IMR-90 (cell line): ENCODE results near the gene TULP4. TPM values are rescaled to one million over a fixed set of nuclear protein-coding genes. Genes with fewer than 3 reads are reported as not detected.

Experiments
- ATAC-seq: fragments of 200-7000 bp; cut with Tn5 transposase; 2 replicates; pipeline ENCODE4 v1.9.1; 2020; ENCODE audit warnings: low read depth, mild to moderate bottlenecking, moderate library complexity
- BruUV-seq: library from RNA; stranded (reverse); fragments of 400-500 nt; replicated peaks from 2 replicates; lab custom pipeline; 2021; lab: Mats Ljungman, UMichigan
- CTCF ChIA-PET: fragments of 300-600 bp; formaldehyde crosslinking; extraction: SDS; loops from one replicate; lab custom pipeline; 2021; ENCODE audit warnings: antibody characterized with exemption; lab: Yijun Ruan, JAX
- POLR2A ChIA-PET: fragments of 300-600 bp; sonication (Branson Sonifier 250); formaldehyde crosslinking; loops from one replicate; lab custom pipeline; 2022; ENCODE audit warnings: antibody characterized with exemption; ENCODE audit not compliant: unreplicated experiment; lab: Charles Lee
- DNase-seq: peaks from one replicate; pipeline ENCODE4 v3.0.0; 2013
- H2AFZ ChIP-seq: replicated peaks from 2 replicates; pipeline ENCODE3; 2013; ENCODE audit warnings: low read length, mild to moderate bottlenecking; ENCODE audit not compliant: poor library complexity
- H2AK5ac ChIP-seq: 2 replicates; pipeline ENCODE4 v1.6.1; 2013; ENCODE audit warnings: low read depth, low read length, inconsistent platforms
- H2AK9ac ChIP-seq: replicated peaks from 2 replicates; pipeline ENCODE3; 2013; ENCODE audit warnings: mild to moderate bottlenecking, low read depth, low read length, moderate library complexity; ENCODE audit not compliant: poor library complexity
- H2BK120ac ChIP-seq: 2 replicates; pipeline ENCODE4 v1.6.1; 2013; ENCODE audit warnings: low read depth, low read length, inconsistent platforms
- H2BK15ac ChIP-seq: 3 replicates; pipeline ENCODE4 v1.6.1; 2013; ENCODE audit warnings: low read depth, low read length, inconsistent platforms
- H2BK20ac ChIP-seq: 2 replicates; pipeline ENCODE4 v1.6.1; 2013; ENCODE audit warnings: low read depth, mild to moderate bottlenecking, inconsistent platforms, low read length, moderate library complexity
- H2BK5ac ChIP-seq: 2 replicates; pipeline ENCODE4 v1.6.1; 2013; ENCODE audit warnings: mild to moderate bottlenecking, low read depth, low read length, inconsistent platforms; ENCODE audit not compliant: poor library complexity, severe bottlenecking
- H3K14ac ChIP-seq: replicated peaks from 2 replicates; pipeline ENCODE4 v1.6.1; 2013; ENCODE audit warnings: low read depth, low read length, inconsistent platforms
- H3K18ac ChIP-seq: 2 replicates; pipeline ENCODE4 v1.6.1; 2013; ENCODE audit warnings: low read depth, low read length, control low read depth
- H3K23ac ChIP-seq: 2 replicates; pipeline ENCODE4 v1.6.1; 2013; ENCODE audit warnings: low read depth, low read length, inconsistent platforms
- H3K27ac ChIP-seq: 2 replicates; pipeline ENCODE4 v1.5.1; 2013; ENCODE audit warnings: mild to moderate bottlenecking, control low read depth, low read length; ENCODE audit not compliant: insufficient read depth
- H3K27me3 ChIP-seq: 2 replicates; pipeline ENCODE4 v1.6.1; 2013; ENCODE audit warnings: low read length; ENCODE audit not compliant: control insufficient read depth, insufficient read depth
- H3K36me3 ChIP-seq: 2 replicates; pipeline ENCODE4 v1.6.1; 2013; ENCODE audit warnings: low read length, mixed read lengths; ENCODE audit not compliant: control insufficient read depth, insufficient read depth
- H3K4ac ChIP-seq: 2 replicates; pipeline ENCODE4 v1.6.1; 2013; ENCODE audit warnings: low read depth, low read length, inconsistent platforms
- H3K4me1 ChIP-seq: 2 replicates; pipeline ENCODE4 v1.6.1; 2013; ENCODE audit warnings: low read length, mixed read lengths; ENCODE audit not compliant: control insufficient read depth, insufficient read depth
- H3K4me2 ChIP-seq: 2 replicates; pipeline ENCODE4 v1.6.1; 2013; ENCODE audit warnings: low read depth, mild to moderate bottlenecking, control low read depth, low read length, moderate library complexity
- H3K4me3 ChIP-seq: 2 replicates; pipeline ENCODE4 v1.5.1; 2013; ENCODE audit warnings: low read depth, mild to moderate bottlenecking, control low read depth, low read length, moderate library complexity; ENCODE audit not compliant: insufficient read depth
- H3K56ac ChIP-seq: 2 replicates; pipeline ENCODE4 v1.6.1; 2013; ENCODE audit warnings: low read length, inconsistent platforms; ENCODE audit not compliant: insufficient read depth; ENCODE audit errors: extremely low read depth
- H3K79me1 ChIP-seq, 2 experiments: 2 replicates each; pipeline ENCODE4 v1.6.1; 2013; ENCODE audit warnings: low read length in 2 of 2, inconsistent platforms in 1 of 2, low read depth in 1 of 2
- H3K9ac ChIP-seq: 2 replicates; pipeline ENCODE4 v1.6.1; 2013; ENCODE audit warnings: low read depth, low read length, control low read depth
- H3K9me1 ChIP-seq: 2 replicates; pipeline ENCODE4 v1.6.1; 2013; ENCODE audit warnings: low read length, inconsistent platforms; ENCODE audit not compliant: insufficient read depth
- H3K9me3 ChIP-seq: 2 replicates; pipeline ENCODE4 v1.6.1; 2013; ENCODE audit warnings: low read length; ENCODE audit not compliant: control insufficient read depth, insufficient read depth
- H4K20me1 ChIP-seq: 2 replicates; pipeline ENCODE4 v1.6.1; 2013; ENCODE audit warnings: low read length, inconsistent platforms; ENCODE audit not compliant: insufficient read depth
- H4K5ac ChIP-seq: 2 replicates; pipeline ENCODE4 v1.6.1; 2013; ENCODE audit warnings: mild to moderate bottlenecking, low read depth, low read length, control low read depth
- H4K8ac ChIP-seq, 2 experiments: 2 replicates each; pipeline ENCODE4 v1.6.1; 2013; ENCODE audit warnings: low read depth in 2 of 2, low read length in 2 of 2, control low read depth in 1 of 2, inconsistent platforms in 1 of 2
- H4K91ac ChIP-seq: 2 replicates; pipeline ENCODE4 v1.6.1; 2013; ENCODE audit warnings: low read depth, low read length, inconsistent platforms; ENCODE audit not compliant: insufficient read depth
- CEBPB ChIP-seq: IDR thresholded peaks from 2 replicates; pipeline ENCODE4 v1.6.1; 2012; ENCODE audit warnings: low read depth, low read length, improper control_type of control experiment
- CHD1 ChIP-seq: IDR thresholded peaks from 2 replicates; pipeline ENCODE4 v1.6.1; 2012; ENCODE audit warnings: low read depth, low read length, improper control_type of control experiment
- MAFK ChIP-seq: IDR thresholded peaks from 2 replicates; pipeline ENCODE4 v1.6.1; 2012; ENCODE audit warnings: low read depth, low read length, improper control_type of control experiment
- NFE2L2 ChIP-seq: fragments of 150-350 bp; IDR thresholded peaks from 2 replicates; pipeline ENCODE4 v1.6.1; 2016; ENCODE audit warnings: low read depth, mild to moderate bottlenecking, low read length
- RAD21 ChIP-seq: IDR thresholded peaks from 2 replicates; pipeline ENCODE4 v1.6.1; 2012; ENCODE audit warnings: low read length, improper control_type of control experiment
- RFX5 ChIP-seq: IDR thresholded peaks from 2 replicates; pipeline ENCODE4 v1.8.0; 2012; ENCODE audit warnings: low read depth, mild to moderate bottlenecking, low read length, moderate library complexity
- SMC3 ChIP-seq: fragments of 150-350 bp; IDR thresholded peaks from 2 replicates; pipeline ENCODE4 v1.6.1; 2016; ENCODE audit warnings: low read depth, mild to moderate bottlenecking, antibody characterized with exemption, low read length, moderate library complexity
- WGBS, 2 experiments: methylation state at CpG; one replicate each; pipeline versions ENCODE4 v1.1.5 to v1.1.7; 2013; ENCODE audit warnings: missing lambda C conversion rate in 2 of 2; ENCODE audit not compliant: insufficient read length in 1 of 2; ENCODE audit errors: extremely low coverage in 2 of 2; 5-methylcytosine and 5-hydroxymethylcytosine counted together
- dilution Hi-C: fragments of 300-500 bp; cut with HindIII; formaldehyde crosslinking; loops from one replicate; pipeline ENCODE4 v1.14.3; 2018; ENCODE audit warnings: low sequenced_read_pairs; ENCODE audit not compliant: unreplicated experiment
- in situ Hi-C: fragments of 300-500 bp; cut with MboI; formaldehyde crosslinking; loops from 3 replicates; pipeline ENCODE4 v1.14.3; 2019; ENCODE audit warnings: low sequenced_read_pairs, inconsistent platforms, mixed read lengths
- intact Hi-C: fragments of 100-400 bp; cut with micrococcal nuclease; formaldehyde crosslinking; loops from 2 replicates; pipeline ENCODE4 v1.10.0; 2022
- polyA plus RNA-seq, 3 experiments: library from polyadenylated mRNA; depleted of rRNA; stranded (reverse); fragments of >200 nt; gene quantifications; 2 replicates each; pipeline ENCODE4 v1.2.3, GENCODE V29; 2012; ENCODE audit warnings: low replicate concordance in 1 of 3
- total RNA-seq: library from RNA; depleted of rRNA; stranded (reverse); fragments of >200 nt; gene quantifications from 2 replicates; pipeline ENCODE4 v1.2.3, GENCODE V29; 2012
- TF ChIP-seq, protein P1 (sequence below): fragments of 150-350 bp; IDR thresholded peaks from 2 replicates; pipeline ENCODE4 v1.6.1; 2016; ENCODE audit warnings: low read depth, mild to moderate bottlenecking, low read length, moderate library complexity, borderline replicate concordance
- TF ChIP-seq, protein P2 (sequence below): conservative IDR thresholded peaks from 2 replicates; pipeline ENCODE4 v1.5.1; 2012; ENCODE audit warnings: mild to moderate bottlenecking, low read depth, low read length, improper control_type of control experiment

Gene TULP4
- total and polyA plus RNA-seq, 2 of the 4 experiments (the other 2 are of a cell fraction), result 8.1 to 30.6 TPM

DNA sequence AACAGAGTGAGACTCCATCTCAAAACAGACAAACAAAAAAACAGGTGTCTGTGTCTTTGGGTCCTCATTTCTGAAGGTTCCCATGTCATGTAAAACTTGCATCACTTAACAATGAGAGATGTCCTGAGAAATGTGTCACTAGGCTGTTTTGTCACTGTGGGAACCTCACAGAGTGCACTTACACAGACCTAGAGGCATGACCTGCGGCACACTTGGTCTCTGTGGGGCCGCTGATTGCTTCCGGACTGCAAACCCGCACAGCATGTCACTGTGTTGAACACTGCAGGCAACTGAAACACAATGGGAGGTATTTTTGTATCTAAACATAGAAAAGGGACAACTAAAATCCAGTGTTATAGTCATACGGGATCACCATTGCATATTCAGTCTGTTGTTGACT, 205.3 kb downstream of the TULP4 start:
- Histone ChIP-seq H2AK9ac (no peak overlapping the region), H2AFZ (no peak overlapping the region), H3K36me3 (0 out of 2 replicates have a peak, but pooled peaks cover 1% of the 10 kb centered on the region), H3K9me1 (no peaks in the 10 kb centered on the region), H2AK5ac (no peak overlapping the region), H3K9me3 (no peaks in the 10 kb centered on the region), H3K27me3 (no peaks in the 10 kb centered on the region), H3K9ac (no peak overlapping the region), H4K20me1 (no peaks in the 10 kb centered on the region), H3K4ac (no peak overlapping the region), H2BK20ac (no peak overlapping the region), H3K23ac (no peak overlapping the region), H2BK5ac (no peak overlapping the region), H2BK15ac (no peak overlapping the region), H4K91ac (no peak overlapping the region), H4K5ac (no peak overlapping the region), H3K18ac (no peak overlapping the region), H3K56ac (no peak overlapping the region), H3K27ac (no peak overlapping the region), H2BK120ac (no peak overlapping the region), H3K4me1 (no peaks in the 10 kb centered on the region), H3K4me2 (no peak overlapping the region), H3K4me3 (no peak overlapping the region), H4K8ac (no peak overlapping the region), H3K79me1 (no peaks in the 10 kb centered on the region), H3K14ac (no peak overlapping the region)
- in situ Hi-C loops, result loop anchor here (10.0 kb wide), 1 partner anchor 293 kb away; no protein-coding TSS in a partner anchor
- DNase-seq (no peak), ATAC-seq (no peak)
- CTCF ChIA-PET, result interaction anchor here (0.7 kb wide), 1 partner anchor 17 kb away, joined by 4 read pairs; no protein-coding TSS in a partner anchor
- WGBS, 2 experiments, result 85% methylated on average over 4 of the region's 5 CpGs; no CpG with 5 or more reads in 1 of the 2 experiments
- TF ChIP-seq, protein P1, sequence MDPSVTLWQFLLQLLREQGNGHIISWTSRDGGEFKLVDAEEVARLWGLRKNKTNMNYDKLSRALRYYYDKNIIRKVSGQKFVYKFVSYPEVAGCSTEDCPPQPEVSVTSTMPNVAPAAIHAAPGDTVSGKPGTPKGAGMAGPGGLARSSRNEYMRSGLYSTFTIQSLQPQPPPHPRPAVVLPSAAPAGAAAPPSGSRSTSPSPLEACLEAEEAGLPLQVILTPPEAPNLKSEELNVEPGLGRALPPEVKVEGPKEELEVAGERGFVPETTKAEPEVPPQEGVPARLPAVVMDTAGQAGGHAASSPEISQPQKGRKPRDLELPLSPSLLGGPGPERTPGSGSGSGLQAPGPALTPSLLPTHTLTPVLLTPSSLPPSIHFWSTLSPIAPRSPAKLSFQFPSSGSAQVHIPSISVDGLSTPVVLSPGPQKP, result no peak
- no peak for TF ChIP-seq CEBPB
- TF ChIP-seq, protein P2, sequence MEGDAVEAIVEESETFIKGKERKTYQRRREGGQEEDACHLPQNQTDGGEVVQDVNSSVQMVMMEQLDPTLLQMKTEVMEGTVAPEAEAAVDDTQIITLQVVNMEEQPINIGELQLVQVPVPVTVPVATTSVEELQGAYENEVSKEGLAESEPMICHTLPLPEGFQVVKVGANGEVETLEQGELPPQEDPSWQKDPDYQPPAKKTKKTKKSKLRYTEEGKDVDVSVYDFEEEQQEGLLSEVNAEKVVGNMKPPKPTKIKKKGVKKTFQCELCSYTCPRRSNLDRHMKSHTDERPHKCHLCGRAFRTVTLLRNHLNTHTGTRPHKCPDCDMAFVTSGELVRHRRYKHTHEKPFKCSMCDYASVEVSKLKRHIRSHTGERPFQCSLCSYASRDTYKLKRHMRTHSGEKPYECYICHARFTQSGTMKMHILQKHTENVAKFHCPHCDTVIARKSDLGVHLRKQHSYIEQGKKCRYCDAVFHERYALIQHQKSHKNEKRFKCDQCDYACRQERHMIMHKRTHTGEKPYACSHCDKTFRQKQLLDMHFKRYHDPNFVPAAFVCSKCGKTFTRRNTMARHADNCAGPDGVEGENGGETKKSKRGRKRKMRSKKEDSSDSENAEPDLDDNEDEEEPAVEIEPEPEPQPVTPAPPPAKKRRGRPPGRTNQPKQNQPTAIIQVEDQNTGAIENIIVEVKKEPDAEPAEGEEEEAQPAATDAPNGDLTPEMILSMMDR, result no peak
- TF ChIP-seq NFE2L2, result no peak
- no peak for TF ChIP-seq RAD21
- no peak for TF ChIP-seq MAFK
- TF ChIP-seq CHD1, result no peak
- TF ChIP-seq SMC3, result no peak
- no peak for TF ChIP-seq RFX5
- dilution Hi-C loops, result no loop called here
- POLR2A ChIA-PET, result no interaction called here
- BruUV-seq, result no TSS peak
- intact Hi-C loops, result no loop called here
